GDM1 (cell line): ENCODE results near the gene CNGA4.
A peak's percentile ranks its signal among the peaks of the same experiment; 100 is the strongest.
"Not testable (repeated sequence)": the region's sequence is repeated elsewhere in the genome, so short reads cannot be mapped to it uniquely, and the experiment has no call there.

Source experiments
- DNase-seq: peaks from one replicate; lab custom pipeline; 2025; lab: John Stamatoyannopoulos, UW

The CNGA4 gene

GRCh38 chr11:6225024-6225423, 13.9 kb upstream of the CNGA4 start:
- no peak for DNase-seq

- DNase-seq = no peak
Measured at GRCh38 chr11:6225896-6226295, 13.0 kb upstream of the CNGA4 start.

- DNase-seq = no peak
Measured at GRCh38 chr11:6228520-6228919, 10.4 kb upstream of the CNGA4 start.

- DNase-seq = no peak
Measured at GRCh38 chr11:6229911-6230310, 9.0 kb upstream of the CNGA4 start.

- no peak for DNase-seq
Measured at GRCh38 chr11:6232899-6233298, 6.0 kb upstream of the CNGA4 start.

GRCh38 chr11:6233984-6234386, 4.9 kb upstream of the CNGA4 start:
- DNase-seq = no peak

- DNase-seq = peak; percentile 100
Measured at GRCh38 chr11:6234387-6235107, 4.3 kb upstream of the CNGA4 start, which contains the start of gene FHIP1B. TSS of gene FHIP1B (minus strand) at chr11:6234636. CDS start at chr11:6224516, 10,120 bp downstream.

- DNase-seq = no peak
Measured at GRCh38 chr11:6237266-6237665, 1.6 kb upstream of the CNGA4 start.

GRCh38 chr11:6237761-6238302, 1.1 kb upstream of the CNGA4 start:
- no peak for DNase-seq

GRCh38 chr11:6240139-6240538, 1.2 kb downstream of the CNGA4 start:
- no peak for DNase-seq

- peak; percentile 28 for DNase-seq
Measured at GRCh38 chr11:6240781-6241180, 1.9 kb downstream of the CNGA4 start.

- DNase-seq = no peak
Measured at GRCh38 chr11:6241316-6241715, 2.4 kb downstream of the CNGA4 start.

GRCh38 chr11:6245536-6245935, 6.6 kb downstream of the CNGA4 start:
- no peak for DNase-seq

GRCh38 chr11:6248248-6248647, 9.4 kb downstream of the CNGA4 start:
- DNase-seq = no peak

- DNase-seq = not testable (repeated sequence)
Measured at GRCh38 chr11:6248897-6249296, 10.0 kb downstream of the CNGA4 start.

GRCh38 chr11:6249770-6250555, 11.1 kb downstream of the CNGA4 start:
- no peak for DNase-seq

- no peak for DNase-seq
Measured at GRCh38 chr11:6251120-6251733, 12.3 kb downstream of the CNGA4 start.

GRCh38 chr11:6251990-6252473, 13.1 kb downstream of the CNGA4 start:
- no peak for DNase-seq

GRCh38 chr11:6253197-6253596, 14.3 kb downstream of the CNGA4 start:
- DNase-seq = no peak

GRCh38 chr11:6258141-6258540, 19.3 kb downstream of the CNGA4 start:
- no peak for DNase-seq

- no peak for DNase-seq
Measured at GRCh38 chr11:6258571-6259081, 19.7 kb downstream of the CNGA4 start.

- DNase-seq = no peak
Measured at GRCh38 chr11:6260207-6260726, 21.4 kb downstream of the CNGA4 start.
